ENCODE results near the gene E2F4.

E2F4 gene

GRCh38 chr16:67230809-67231660 lies 39.1 kb downstream of the E2F4 start:
- H3K4me3 ChIP-seq (ENCODE audit: low read depth, low read length): no peak overlapping the region
- TF ChIP-seq CTCF (IDR thresholded peaks at IDR 0.05; ENCODE audit: control insufficient read depth, extremely low read depth, insufficient read depth): no peak
- DNase-seq (ENCODE audit: low read depth): no peak

- H3K4me3 ChIP-seq (ENCODE audit: low read depth, low read length): no peak overlapping the region
- no peak for DNase-seq (ENCODE audit: low read depth)
- TF ChIP-seq CTCF (IDR thresholded peaks at IDR 0.05; ENCODE audit: control insufficient read depth, extremely low read depth, insufficient read depth): no peak
These were observed 41.6 kb downstream of the E2F4 start for GRCh38 chr16:67233596-67233995.

GRCh38 chr16:67234180-67234597 lies 42.2 kb downstream of the E2F4 start:
- DNase-seq (ENCODE audit: low read depth): no peak
- TF ChIP-seq CTCF (IDR thresholded peaks at IDR 0.05; ENCODE audit: control insufficient read depth, extremely low read depth, insufficient read depth): no peak
- H3K4me3 ChIP-seq (ENCODE audit: low read depth, low read length): no peak overlapping the region

- no peak for TF ChIP-seq CTCF (IDR thresholded peaks at IDR 0.05; ENCODE audit: control insufficient read depth, extremely low read depth, insufficient read depth)
- no peak overlapping the region for H3K4me3 ChIP-seq (ENCODE audit: low read depth, low read length)
- no peak for DNase-seq (ENCODE audit: low read depth)
These were observed 44.0 kb downstream of the E2F4 start for GRCh38 chr16:67235816-67236562.

- DNase-seq (ENCODE audit: low read depth): no peak
- no peak for TF ChIP-seq CTCF (IDR thresholded peaks at IDR 0.05; ENCODE audit: control insufficient read depth, extremely low read depth, insufficient read depth)
- H3K4me3 ChIP-seq (ENCODE audit: low read depth, low read length): no peak overlapping the region
These were observed 44.8 kb downstream of the E2F4 start for GRCh38 chr16:67236563-67237395.

GRCh38 chr16:67237396-67238277 lies 45.7 kb downstream of the E2F4 start:
- no peak overlapping the region for H3K4me3 ChIP-seq (ENCODE audit: low read depth, low read length)
- DNase-seq (ENCODE audit: low read depth): no peak
- no peak for TF ChIP-seq CTCF (IDR thresholded peaks at IDR 0.05; ENCODE audit: control insufficient read depth, extremely low read depth, insufficient read depth)

Data from LNCaP clone FGC (cell line).